Calu3 (cell line): ENCODE data around the gene GGN. TPM values are rescaled to one million over a fixed set of nuclear protein-coding genes. Genes with fewer than 3 reads are reported as not detected.

Source experiments
- BruUV-seq: library from RNA; stranded (reverse); fragments of 400-500 nt; replicated peaks from 2 replicates; lab custom pipeline; 2021; lab: Mats Ljungman, UMichigan
- CTCF ChIA-PET: fragments of 300-600 bp; sonication (Branson Sonifier 250); formaldehyde crosslinking; loops from one replicate; lab custom pipeline; 2022; ENCODE audit warnings: antibody characterized with exemption; lab: Charles Lee
- DNase-seq: peaks from one replicate; pipeline ENCODE4 v3.0.0; 2022
- H3K27ac Mint-ChIP-seq: one replicate; pipeline ENCODE4 v1.8.0; 2022; ENCODE audit warnings: mixed read lengths; ENCODE audit not compliant: unreplicated experiment
- H3K27me3 Mint-ChIP-seq: one replicate; pipeline ENCODE4 v1.8.0; 2022; ENCODE audit warnings: mixed read lengths; ENCODE audit not compliant: unreplicated experiment
- H3K36me3 Mint-ChIP-seq: one replicate; pipeline ENCODE4 v1.8.0; 2022; ENCODE audit warnings: mild to moderate bottlenecking, moderate library complexity, mixed read lengths; ENCODE audit not compliant: insufficient read depth, unreplicated experiment
- H3K4me1 Mint-ChIP-seq: one replicate; pipeline ENCODE4 v1.8.0; 2022; ENCODE audit warnings: mild to moderate bottlenecking, low read depth, mixed read lengths; ENCODE audit not compliant: unreplicated experiment
- H3K4me3 Mint-ChIP-seq: one replicate; pipeline ENCODE4 v1.8.0; 2022; ENCODE audit warnings: mild to moderate bottlenecking, low read depth, moderate library complexity, mixed read lengths; ENCODE audit not compliant: unreplicated experiment
- H3K9me3 Mint-ChIP-seq: one replicate; pipeline ENCODE4 v1.8.0; 2022; ENCODE audit warnings: low read depth, mixed read lengths; ENCODE audit not compliant: unreplicated experiment
- CTCF ChIP-seq: fragments of 200-600 bp; IDR thresholded peaks from one replicate; pipeline ENCODE4 v1.8.0; 2022; ENCODE audit warnings: antibody characterized with exemption; ENCODE audit not compliant: unreplicated experiment
- intact Hi-C: fragments of 100-400 bp; cut with micrococcal nuclease; formaldehyde crosslinking; loops from one replicate; pipeline ENCODE4 v1.10.0; 2022; ENCODE audit not compliant: unreplicated experiment
- total RNA-seq: library from RNA; stranded (reverse); gene quantifications from 2 replicates; pipeline ENCODE4 v1.2.3, GENCODE V29; 2022

The GGN gene
- total RNA-seq, 1 experiment from 2014 or later: 0.40 TPM

GRCh38 chr19:38381138-38381537 lies 6.7 kb downstream of the GGN start:
- no TSS peak for BruUV-seq
- no peaks in the 10 kb centered on the region for H3K27me3 Mint-ChIP-seq
- no peak for TF ChIP-seq CTCF
- CTCF ChIA-PET: no interaction called here
- no peak overlapping the region for H3K4me3 Mint-ChIP-seq
- intact Hi-C loops: no loop called here
- H3K36me3 Mint-ChIP-seq: peaks cover 82% of the 10 kb centered on the region
- no peak for DNase-seq
- peaks cover 9% of the 10 kb centered on the region for H3K4me1 Mint-ChIP-seq
- H3K9me3 Mint-ChIP-seq: no peaks in the 10 kb centered on the region
- no peak overlapping the region for H3K27ac Mint-ChIP-seq

GRCh38 chr19:38378866-38379265 lies 9.0 kb downstream of the GGN start:
- peaks cover 22% of the 10 kb centered on the region for H3K4me1 Mint-ChIP-seq
- no peak overlapping the region for H3K27ac Mint-ChIP-seq
- no peaks in the 10 kb centered on the region for H3K27me3 Mint-ChIP-seq
- H3K4me3 Mint-ChIP-seq: no peak overlapping the region
- TF ChIP-seq CTCF: no peak
- intact Hi-C loops: no loop called here
- CTCF ChIA-PET: interaction anchor here (0.6 kb wide), 1 partner anchor 9 kb away, joined by 5 read pairs; the partner anchor contains the start of gene GGN
- H3K9me3 Mint-ChIP-seq: no peaks in the 10 kb centered on the region
- no TSS peak for BruUV-seq
- peaks cover 80% of the 10 kb centered on the region for H3K36me3 Mint-ChIP-seq
- no peak for DNase-seq

- no peak overlapping the region for H3K27ac Mint-ChIP-seq
- peaks cover 1% of the 10 kb centered on the region for H3K27me3 Mint-ChIP-seq
- no peaks in the 10 kb centered on the region for H3K9me3 Mint-ChIP-seq
- BruUV-seq: no TSS peak
- peak overlapping the region; percentile 97 for H3K4me3 Mint-ChIP-seq
- no peak for TF ChIP-seq CTCF
- no peak for DNase-seq
- H3K4me1 Mint-ChIP-seq: peaks cover 22% of the 10 kb centered on the region
- H3K36me3 Mint-ChIP-seq: peaks cover 64% of the 10 kb centered on the region
- CTCF ChIA-PET: no interaction called here
- intact Hi-C loops: no loop called here
Measured at GRCh38 chr19:38377052-38377451, 10.8 kb downstream of the GGN start.

- Mint-ChIP-seq H3K36me3 (peaks cover 59% of the 10 kb centered on the region), H3K4me3 (peak overlapping the region; percentile 97), H3K4me1 (peaks cover 22% of the 10 kb centered on the region), H3K27ac (no peak overlapping the region), H3K27me3 (peaks cover 6% of the 10 kb centered on the region), H3K9me3 (no peaks in the 10 kb centered on the region)
- CTCF ChIA-PET: no interaction called here
- TF ChIP-seq CTCF: no peak
- intact Hi-C loops: no loop called here
- no peak for DNase-seq
- TSS peak; percentile 24 for BruUV-seq
Measured at GRCh38 chr19:38376576-38376975, 11.3 kb downstream of the GGN start.
